BLaER1 treated with 17β-estradiol and CSF1 and Interleukin-3, amounts not matched to agents 10 nM and 100 nM (cell line): ENCODE results near the gene FOXA2.

Experiments used
- H3K27ac ChIP-seq, 11 experiments: shearing (Covaris generic); formaldehyde crosslinking; 2 replicates each; pipeline ENCODE4 v1.8.1; 2022
- H3K27me3 ChIP-seq, 11 experiments: shearing (Covaris generic); formaldehyde crosslinking; 2 replicates each; pipeline ENCODE4 v1.8.1; 2022
- H3K36me3 ChIP-seq, 11 experiments: shearing (Covaris generic); formaldehyde crosslinking; 2 replicates each; pipeline ENCODE4 v1.8.1; 2022
- H3K4me1 ChIP-seq, 10 experiments: shearing (Covaris generic); formaldehyde crosslinking; 2 replicates each; pipeline ENCODE4 v1.8.1; 2022
- H3K4me2 ChIP-seq, 11 experiments: shearing (Covaris generic); formaldehyde crosslinking; 2 replicates each; pipeline ENCODE4 v1.8.1; 2022
- H3K4me3 ChIP-seq, 10 experiments: shearing (Covaris generic); formaldehyde crosslinking; 2 replicates each; pipeline ENCODE4 v1.8.1; 2022
- H3K9ac ChIP-seq, 11 experiments: shearing (Covaris generic); formaldehyde crosslinking; 2 replicates each; pipeline ENCODE4 v1.8.1; 2022
- H3K9me3 ChIP-seq, 11 experiments: shearing (Covaris generic); formaldehyde crosslinking; replicated peaks in 1 of 11; 2 replicates each; pipeline ENCODE4 v1.8.1; 2022
- H4K20me1 ChIP-seq, 11 experiments: shearing (Covaris generic); formaldehyde crosslinking; 2 replicates each; pipeline ENCODE4 v1.8.1; 2022
- Cebpa-rat ChIP-seq, 11 experiments: shearing (Covaris generic); IDR thresholded peaks; 2 replicates each; pipeline ENCODE4 v1.8.1; 2022

Gene FOXA2

GRCh38 chr20:22586645-22587310 lies 2.4 kb upstream of the FOXA2 start:
- no peak overlapping the region for H3K4me2 ChIP-seq
- no peak overlapping the region for H3K9ac ChIP-seq
- H3K36me3 ChIP-seq, result peaks cover 0 to 10% (median 0%) of the 10 kb centered on the region in 11 experiments; a peak in 4 of 22 replicates
- peaks cover 0 to 9% (median 6%) of the 10 kb centered on the region in 10 experiments; a peak in 8 of 20 replicates for H3K4me1 ChIP-seq
- peaks cover 0 to 5% (median 0%) of the 10 kb centered on the region in 11 experiments; a peak in 2 of 22 replicates for H4K20me1 ChIP-seq
- no peak for TF ChIP-seq Cebpa-rat (IDR thresholded peaks at IDR 0.05)
- peaks cover 32 to 44% (median 40%) of the 10 kb centered on the region in 11 experiments for H3K9me3 ChIP-seq
- peaks cover 54 to 63% (median 59%) of the 10 kb centered on the region in 11 experiments for H3K27me3 ChIP-seq
- no peak overlapping the region for H3K27ac ChIP-seq
- no peak overlapping the region for H3K4me3 ChIP-seq

- peaks cover 37 to 52% (median 48%) of the 10 kb centered on the region in 11 experiments for H3K9me3 ChIP-seq
- H3K4me3 ChIP-seq, result 0 out of 20 replicates have a peak overlapping the region, but pooled peaks of 1 of the 10 experiments have one; percentile 26
- no peak overlapping the region for H3K9ac ChIP-seq
- H3K4me1 ChIP-seq, result peaks cover 0 to 9% (median 6%) of the 10 kb centered on the region in 10 experiments; a peak in 8 of 20 replicates
- no peak overlapping the region for H3K27ac ChIP-seq
- no peak overlapping the region for H3K4me2 ChIP-seq
- H4K20me1 ChIP-seq, result peaks cover 0 to 5% (median 0%) of the 10 kb centered on the region in 11 experiments; a peak in 2 of 22 replicates
- peaks cover 62 to 71% (median 67%) of the 10 kb centered on the region in 11 experiments for H3K27me3 ChIP-seq
- no peak for TF ChIP-seq Cebpa-rat (IDR thresholded peaks at IDR 0.05)
- peaks cover 0 to 13% (median 0%) of the 10 kb centered on the region in 11 experiments; a peak in 4 of 22 replicates for H3K36me3 ChIP-seq
Observed at GRCh38 chr20:22585786-22586493, 1.6 kb upstream of the FOXA2 start.

- no peak overlapping the region for H3K4me2 ChIP-seq
- H3K36me3 ChIP-seq, result peaks cover 0 to 13% (median 0%) of the 10 kb centered on the region in 11 experiments; a peak in 4 of 22 replicates
- H3K4me1 ChIP-seq, result peaks cover 0 to 9% (median 6%) of the 10 kb centered on the region in 10 experiments; a peak in 8 of 20 replicates
- H3K27me3 ChIP-seq, result peaks cover 70 to 77% (median 75%) of the 10 kb centered on the region in 11 experiments
- no peak for TF ChIP-seq Cebpa-rat (IDR thresholded peaks at IDR 0.05)
- no peak overlapping the region for H3K9ac ChIP-seq
- H3K27ac ChIP-seq, result no peak overlapping the region
- H3K4me3 ChIP-seq, result peak overlapping the region in 1 of 10 experiments; percentile 19; a peak in 2 of 20 replicates
- peaks cover 40 to 60% (median 55%) of the 10 kb centered on the region in 11 experiments for H3K9me3 ChIP-seq
- peaks cover 0 to 5% (median 0%) of the 10 kb centered on the region in 11 experiments; a peak in 2 of 22 replicates for H4K20me1 ChIP-seq
Observed at GRCh38 chr20:22584922-22585785, 782 bp upstream of the FOXA2 start.

GRCh38 chr20:22583773-22584521 lies 425 bp downstream of the FOXA2 start:
- peak overlapping the region in 2 of 11 experiments; percentile 50 to 53; a peak in 1 of 22 replicates for H3K9ac ChIP-seq
- H3K27ac ChIP-seq, result no peak overlapping the region
- peaks cover 0 to 5% (median 0%) of the 10 kb centered on the region in 11 experiments; a peak in 2 of 22 replicates for H4K20me1 ChIP-seq
- TF ChIP-seq Cebpa-rat (IDR thresholded peaks at IDR 0.05), result no peak
- peak overlapping the region; percentile 34 to 65 (median 50); a peak in 19 of 20 replicates for H3K4me3 ChIP-seq
- H3K27me3 ChIP-seq, result peaks cover 82 to 89% (median 87%) of the 10 kb centered on the region in 11 experiments
- H3K36me3 ChIP-seq, result peaks cover 0 to 13% (median 0%) of the 10 kb centered on the region in 11 experiments; a peak in 4 of 22 replicates
- peak overlapping the region; percentile 54 to 98 (median 81) for H3K4me2 ChIP-seq
- H3K9me3 ChIP-seq, result peaks cover 50 to 71% (median 66%) of the 10 kb centered on the region in 11 experiments
- peaks cover 0 to 9% (median 6%) of the 10 kb centered on the region in 10 experiments; a peak in 8 of 20 replicates for H3K4me1 ChIP-seq

- peak overlapping the region; percentile 54 to 98 (median 81) for H3K4me2 ChIP-seq
- H3K27ac ChIP-seq, result no peak overlapping the region
Observed at GRCh38 chr20:22582964-22583772, 1.2 kb downstream of the FOXA2 start.

GRCh38 chr20:22582386-22582963 lies 1.9 kb downstream of the FOXA2 start:
- H4K20me1 ChIP-seq, result peaks cover 0 to 5% (median 0%) of the 10 kb centered on the region in 11 experiments; a peak in 2 of 22 replicates
- peaks cover 97 to 100% (median 100%) of the 10 kb centered on the region in 11 experiments for H3K27me3 ChIP-seq
- H3K36me3 ChIP-seq, result peaks cover 0 to 19% (median 0%) of the 10 kb centered on the region in 11 experiments; a peak in 4 of 22 replicates
- H3K4me3 ChIP-seq, result peak overlapping the region in 6 of 10 experiments; percentile 7 to 65 (median 50); a peak in 8 of 20 replicates
- no peak overlapping the region for H3K9ac ChIP-seq
- 0 out of 22 replicates have a peak overlapping the region, but pooled peaks of 1 of the 11 experiments have one; percentile 76 for H3K4me2 ChIP-seq
- H3K9me3 ChIP-seq, result peaks cover 64 to 86% (median 81%) of the 10 kb centered on the region in 11 experiments
- peaks cover 0 to 9% (median 6%) of the 10 kb centered on the region in 10 experiments; a peak in 8 of 20 replicates for H3K4me1 ChIP-seq
- TF ChIP-seq Cebpa-rat (IDR thresholded peaks at IDR 0.05), result no peak
- H3K27ac ChIP-seq, result no peak overlapping the region

More at GRCh38 chr20:22582964-22583772, 1.2 kb downstream of the FOXA2 start:
- Histone ChIP-seq H4K20me1 (peaks cover 0 to 5% (median 0%) of the 10 kb centered on the region in 11 experiments; a peak in 2 of 22 replicates), H3K9ac (peak overlapping the region in 4 of 11 experiments; percentile 19 to 53 (median 47); a peak in 3 of 22 replicates), H3K27me3 (peaks cover 90 to 96% (median 95%) of the 10 kb centered on the region in 11 experiments), H3K36me3 (peaks cover 0 to 13% (median 0%) of the 10 kb centered on the region in 11 experiments; a peak in 4 of 22 replicates), H3K4me3 (peak overlapping the region; percentile 34 to 65 (median 50); a peak in 19 of 20 replicates), H3K4me1 (peaks cover 0 to 9% (median 6%) of the 10 kb centered on the region in 10 experiments; a peak in 8 of 20 replicates), H3K9me3 (peaks cover 57 to 79% (median 74%) of the 10 kb centered on the region in 11 experiments)
- no peak for TF ChIP-seq Cebpa-rat (IDR thresholded peaks at IDR 0.05)
